NCI-H774 (cell line): Measurements from ENCODE around the gene RAB3IP.
"Not testable (repeated sequence)": the region's sequence is repeated elsewhere in the genome, so short reads cannot be mapped to it uniquely, and the experiment has no call there.

Source experiments
- DNase-seq: peaks from one replicate; lab custom pipeline; 2025; lab: John Stamatoyannopoulos, UW

Gene RAB3IP

GRCh38 chr12:69756088-69756755 is 17.6 kb downstream of the RAB3IP start:
- DNase-seq: no peak

DNA sequence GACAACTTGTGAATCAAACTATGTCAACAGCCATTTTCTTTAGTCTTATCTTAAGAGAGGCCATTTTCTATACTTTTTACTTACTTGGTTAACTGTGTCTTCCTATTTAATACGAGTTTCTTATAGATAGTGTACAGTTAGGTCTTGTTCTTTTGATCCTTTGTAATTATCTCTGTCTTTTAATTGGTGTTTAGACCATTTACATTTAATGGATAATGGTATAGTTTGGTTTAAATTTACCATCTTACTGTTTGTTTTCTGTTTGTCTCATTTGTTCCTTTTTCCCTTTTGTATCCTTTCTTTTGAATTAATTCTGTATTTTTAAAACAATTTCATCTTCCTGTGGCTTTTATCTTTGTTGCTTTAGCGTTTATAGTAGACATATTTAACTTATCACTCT is 19.4 kb downstream of the RAB3IP start:
- no peak for DNase-seq

- not testable (repeated sequence) for DNase-seq
These were observed 20.9 kb downstream of the RAB3IP start for GRCh38 chr12:69759581-69759980.

GRCh38 chr12:69765515-69765914 is 26.9 kb downstream of the RAB3IP start:
- DNase-seq: no peak

- no peak for DNase-seq
These were observed 27.6 kb downstream of the RAB3IP start for GRCh38 chr12:69766260-69766659.

DNA sequence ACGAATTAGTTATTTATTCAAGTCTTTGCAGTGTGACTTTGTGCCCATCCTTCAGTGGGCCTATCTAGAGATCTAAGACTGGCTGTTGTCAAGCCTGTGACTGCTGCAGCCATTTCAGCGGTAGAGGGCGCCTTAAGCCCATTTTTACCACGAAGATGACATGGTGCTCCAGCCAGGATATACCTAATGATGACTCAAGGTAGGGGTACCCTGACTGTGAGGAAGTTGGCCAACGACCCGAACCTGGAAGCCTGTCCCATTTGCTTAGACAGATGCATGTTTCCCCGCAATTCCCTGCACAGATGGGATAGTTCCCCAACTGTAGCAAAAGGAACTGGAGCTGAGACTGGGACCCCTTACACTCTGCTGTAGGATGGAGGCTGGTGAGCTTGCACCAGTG is 41.3 kb downstream of the RAB3IP start:
- DNase-seq: no peak

DNA sequence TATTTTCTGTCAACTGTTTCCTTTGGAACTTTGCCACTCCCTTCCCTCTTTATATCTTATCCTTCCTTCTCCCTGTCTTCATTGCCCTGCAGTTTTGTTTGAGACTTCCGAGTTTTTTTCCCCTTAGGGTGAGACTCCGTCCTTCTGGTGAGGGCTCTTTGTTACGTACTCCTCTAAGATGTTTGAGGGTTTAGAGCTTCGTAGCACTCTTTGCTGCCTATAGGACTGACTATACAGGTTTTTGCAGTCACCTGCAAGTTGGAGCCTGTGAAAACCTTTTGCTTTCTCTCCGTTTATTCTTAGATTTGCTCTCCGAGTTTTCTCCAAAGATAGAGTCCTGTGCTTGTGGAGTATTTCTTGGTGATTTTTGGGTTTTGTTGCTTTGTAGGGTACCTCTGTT is 44.7 kb downstream of the RAB3IP start:
- DNase-seq: no peak

DNA sequence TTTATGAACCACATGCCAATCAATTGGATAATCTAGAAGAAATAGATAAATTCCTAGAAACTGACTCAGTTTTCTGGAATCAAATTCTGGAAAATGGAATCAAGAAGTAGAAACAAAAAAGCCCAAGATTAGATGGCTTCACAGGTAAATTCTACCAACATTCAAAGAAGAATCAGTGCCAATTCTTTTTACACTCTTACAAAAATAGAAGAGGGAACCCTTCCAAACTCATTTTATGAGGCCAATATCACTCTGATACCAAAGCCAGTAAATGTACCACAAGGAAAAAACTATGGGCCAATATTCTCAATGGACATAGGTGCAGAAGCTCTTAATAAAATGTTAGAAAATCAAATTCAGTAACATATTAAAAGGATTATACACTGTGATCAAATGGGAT is 50.7 kb downstream of the RAB3IP start:
- DNase-seq: no peak

DNA sequence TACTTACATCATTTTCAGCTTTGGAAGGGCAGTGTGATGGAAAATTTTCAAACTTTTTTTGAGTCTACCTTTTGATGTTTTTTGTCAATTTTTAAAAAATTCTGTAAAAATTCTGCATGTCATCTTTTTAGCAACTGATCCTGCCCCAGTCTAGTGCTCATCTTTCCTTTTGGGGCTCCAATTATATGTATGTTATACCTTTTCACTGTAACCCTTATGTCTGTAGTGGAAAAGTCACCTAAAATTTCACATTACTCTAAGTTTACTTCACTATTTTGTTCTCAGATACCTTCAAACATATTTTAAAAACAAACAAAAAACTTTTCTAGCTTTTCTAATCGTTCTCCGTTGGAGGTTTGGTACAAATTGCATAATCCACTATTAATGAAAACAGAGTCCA is 53.9 kb downstream of the RAB3IP start:
- no peak for DNase-seq

DNA sequence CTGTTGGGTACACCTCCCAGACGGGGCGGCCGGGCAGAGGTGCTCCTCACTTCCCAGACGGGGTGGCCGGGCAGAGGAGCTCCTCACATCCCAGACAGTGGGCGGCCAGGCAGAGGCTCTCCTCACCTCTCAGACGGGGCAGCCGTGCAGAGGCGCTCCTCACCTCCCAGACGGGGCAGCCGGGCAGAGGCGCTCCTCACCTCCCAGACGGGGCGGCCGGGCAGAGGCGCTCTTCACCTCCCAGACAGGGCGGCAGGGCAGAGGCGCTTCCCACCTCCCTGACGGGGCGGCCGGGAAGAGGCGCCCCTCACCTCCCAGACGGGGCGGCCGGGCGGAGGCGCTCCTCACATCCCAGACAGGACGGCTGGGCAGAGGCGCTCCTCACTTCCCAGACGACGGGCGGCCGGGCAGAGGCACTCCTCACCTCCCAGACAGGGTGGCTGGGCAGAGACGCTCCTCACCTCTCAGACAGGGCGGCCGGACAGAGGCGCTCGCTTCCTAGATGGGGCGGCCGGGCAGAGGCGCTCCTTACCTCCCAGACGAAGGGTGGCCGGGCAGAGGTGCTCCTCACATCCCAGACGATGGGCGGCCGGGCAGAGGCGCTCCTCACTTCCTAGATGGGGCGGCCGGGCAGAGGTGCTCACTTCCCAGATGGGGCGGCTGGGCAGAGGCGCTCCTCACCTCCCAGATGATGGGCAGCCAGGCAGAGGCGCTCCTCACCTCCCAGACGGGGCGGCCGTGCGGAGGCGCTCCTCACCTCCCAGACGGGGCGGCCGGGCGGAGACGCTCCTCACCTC is 68.6 kb downstream of the RAB3IP start:
- DNase-seq: not testable (repeated sequence)

- no peak for DNase-seq
These were observed 72.3 kb downstream of the RAB3IP start for GRCh38 chr12:69810870-69811498.

GRCh38 chr12:69816082-69816481 is 77.4 kb downstream of the RAB3IP start:
- no peak for DNase-seq

GRCh38 chr12:69821032-69821455 is 82.4 kb downstream of the RAB3IP start:
- DNase-seq: no peak

DNA sequence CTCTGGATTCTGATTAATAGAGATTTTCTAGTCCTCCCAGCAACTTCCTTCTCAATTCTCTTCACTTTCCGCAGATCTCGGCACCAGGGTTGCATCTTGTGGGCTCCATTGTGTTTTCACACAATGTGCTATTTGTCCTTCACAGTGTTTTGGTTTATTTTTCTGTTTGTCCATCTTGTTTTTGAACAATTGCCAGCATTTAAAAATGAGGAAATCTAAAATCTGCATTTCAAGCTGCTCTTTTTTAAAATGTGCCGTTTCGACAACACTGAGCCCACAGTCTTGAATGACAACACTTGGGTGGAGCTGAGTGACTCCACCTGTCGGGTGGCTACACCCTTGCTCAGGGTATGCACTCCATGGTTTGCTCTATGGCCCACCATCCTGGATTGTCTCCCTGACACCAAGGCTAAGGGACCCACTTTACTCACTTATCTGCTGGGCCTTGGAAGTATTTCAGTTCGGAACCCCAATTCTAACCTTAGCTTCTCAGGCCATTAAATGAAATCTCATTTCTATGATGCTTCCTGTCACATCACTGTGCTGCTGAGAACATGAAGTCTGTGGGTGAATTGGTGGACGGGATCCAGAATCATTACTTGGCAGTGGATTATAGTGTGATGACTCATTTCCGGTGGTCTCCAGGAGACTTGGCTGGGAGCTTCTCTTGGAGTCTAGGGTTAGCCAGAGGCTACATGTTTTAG is 82.9 kb downstream of the RAB3IP start:
- DNase-seq: no peak

DNA sequence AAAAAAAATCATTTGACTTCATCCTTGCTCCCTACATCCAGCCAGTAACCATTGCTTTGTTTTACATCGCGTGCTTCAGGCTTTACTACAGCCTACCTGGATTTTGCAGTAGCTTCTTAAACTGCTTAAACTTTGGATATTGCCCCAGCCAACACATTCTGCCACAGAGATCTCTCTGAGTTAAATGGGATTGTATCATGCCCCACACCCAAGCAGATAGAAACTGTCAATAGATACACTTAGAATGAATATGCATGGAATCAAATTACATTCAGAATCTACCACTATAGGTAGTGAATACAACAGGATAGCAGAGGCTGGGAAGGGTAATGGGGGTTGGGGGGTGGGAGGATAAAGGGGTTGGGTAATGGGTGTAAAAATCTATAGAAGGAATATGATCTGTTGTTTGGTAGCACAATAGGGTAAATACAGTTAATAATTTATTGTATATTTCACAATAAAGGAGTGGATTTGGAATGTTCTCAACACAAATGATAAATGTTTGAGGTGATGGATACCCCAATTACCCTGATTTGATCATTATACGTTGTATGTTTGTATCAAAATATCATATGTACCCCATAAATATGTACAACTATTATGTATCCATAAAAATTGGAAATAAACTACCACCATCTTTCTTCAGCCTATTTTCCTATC is 83.7 kb downstream of the RAB3IP start:
- no peak for DNase-seq

- DNase-seq: no peak
These were observed 85.4 kb downstream of the RAB3IP start for GRCh38 chr12:69824028-69824427.

DNA sequence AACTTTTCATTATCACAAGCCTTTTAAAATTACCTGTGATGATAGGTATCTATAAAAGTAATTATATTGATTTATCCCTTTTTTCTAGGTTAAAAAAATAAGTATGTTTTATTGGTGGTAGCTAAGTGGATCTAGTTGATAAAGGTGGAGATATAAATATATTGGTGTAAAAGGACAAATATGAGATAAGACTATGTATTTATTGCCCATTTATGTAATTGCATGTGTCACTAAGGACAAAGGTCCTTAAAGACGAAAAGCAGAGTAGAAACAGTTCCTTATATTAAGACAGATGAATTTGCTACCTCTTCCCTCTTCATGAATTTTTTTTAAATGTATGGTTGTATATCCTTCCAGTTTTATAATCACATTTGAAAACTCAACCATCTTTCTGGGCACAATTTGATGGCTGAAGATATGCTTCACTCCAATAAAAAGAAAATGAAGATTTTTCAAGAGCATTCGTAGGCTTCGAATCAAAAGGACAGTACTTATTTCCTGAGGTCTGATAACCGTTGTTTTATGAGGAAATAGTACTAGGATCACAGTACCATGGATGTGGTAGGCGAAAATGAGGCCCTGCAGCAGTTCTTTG is 86.4 kb downstream of the RAB3IP start, which contains the start of gene MYRFL:
Gene MYRFL, plus strand, starts transcription at position 262 of the 595 bp plus-strand sequence. Its CDS starts 291 bp downstream, at position 553.
- DNase-seq: no peak

DNA sequence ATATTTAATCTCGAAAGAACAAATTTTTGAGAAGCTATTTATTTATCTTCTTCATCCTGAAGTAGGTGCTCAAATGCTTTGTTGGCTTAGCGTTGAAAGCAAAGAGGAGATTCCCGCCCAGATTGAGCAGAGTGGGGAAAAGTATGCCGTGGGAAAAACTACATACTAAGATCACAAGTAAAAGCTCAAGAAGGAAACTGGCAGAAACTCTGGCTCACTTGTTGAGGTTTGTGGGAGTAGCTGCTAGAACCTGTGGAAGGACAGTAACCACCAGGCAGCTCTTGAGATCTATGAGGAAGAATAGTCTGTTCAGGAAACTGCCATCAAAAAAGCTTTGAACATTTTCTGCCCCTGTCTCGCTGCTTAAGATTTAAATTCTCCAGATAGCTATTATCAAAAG is 90.2 kb downstream of the RAB3IP start:
- DNase-seq: no peak

DNA sequence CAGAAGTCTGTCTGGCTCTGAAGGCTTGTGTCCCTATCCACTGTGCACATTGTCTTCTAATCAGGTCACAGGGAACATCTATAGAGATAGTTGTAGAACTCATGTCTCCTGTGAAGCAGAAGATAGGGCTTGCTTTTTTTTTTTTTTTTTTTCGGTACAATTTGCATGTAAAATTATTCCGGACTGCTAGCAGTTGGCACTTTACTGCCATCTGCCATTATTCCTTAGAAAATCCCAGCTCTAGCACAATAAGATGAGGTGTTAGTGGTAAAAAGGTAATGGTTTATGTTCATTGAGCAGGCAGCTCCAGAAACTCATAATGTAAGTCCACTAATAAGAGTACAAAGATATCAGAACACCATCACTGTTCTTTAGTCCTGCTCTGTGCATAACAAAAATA is 95.0 kb downstream of the RAB3IP start:
- DNase-seq: no peak

- DNase-seq: no peak
These were observed 95.5 kb downstream of the RAB3IP start for GRCh38 chr12:69834147-69834546.

GRCh38 chr12:69834576-69834975 is 95.9 kb downstream of the RAB3IP start:
- no peak for DNase-seq
